CD14-positive monocyte (primary cell): ENCODE data around the gene SEC61G. TPM values are rescaled to one million over a fixed set of nuclear protein-coding genes. Genes with fewer than 3 reads are reported as not detected.

Source experiments
- DNase-seq, 3 donors: peaks; one replicate each; pipeline ENCODE4 v3.0.0-alpha.2; 2011 to 2022
- H2AFZ ChIP-seq: 2 replicates; pipeline ENCODE4 v1.6.0; 2012; ENCODE audit warnings: mild to moderate bottlenecking, low read depth, low read length, inconsistent platforms; ENCODE audit not compliant: insufficient read depth, poor library complexity, severe bottlenecking
- H3K27ac ChIP-seq, 2 donors: 1 replicate in 1 of 2; 2 replicates in 1 of 2; pipeline ENCODE4 v1.5.1; 2012 to 2013; ENCODE audit warnings: low read length in 2 of 2, control low read depth in 1 of 2, inconsistent platforms in 1 of 2, low read depth in 1 of 2, mild to moderate bottlenecking in 1 of 2
- H3K27me3 ChIP-seq, 2 donors: one replicate each; pipeline versions ENCODE4 v1.6.0 to v1.6.1; 2011 to 2013; ENCODE audit warnings: low read length in 2 of 2; ENCODE audit not compliant: control insufficient read depth in 2 of 2, insufficient read depth in 2 of 2
- H3K36me3 ChIP-seq, 2 donors: replicated peaks in 1 of 2; 1 replicate in 1 of 2; 2 replicates in 1 of 2; pipeline versions ENCODE4 v1.5.1 to v1.6.1; 2012 to 2013; ENCODE audit warnings: low read length in 2 of 2, control low read depth in 1 of 2, inconsistent platforms in 1 of 2, mild to moderate bottlenecking in 1 of 2; ENCODE audit not compliant: insufficient read depth in 2 of 2, control insufficient read depth in 1 of 2
- H3K4me1 ChIP-seq, 2 donors: 1 replicate in 1 of 2; 2 replicates in 1 of 2; pipeline versions ENCODE4 v1.5.1 to v1.6.1; 2012 to 2013; ENCODE audit warnings: low read length in 2 of 2, control low read depth in 1 of 2, inconsistent platforms in 1 of 2, mild to moderate bottlenecking in 1 of 2, moderate library complexity in 1 of 2; ENCODE audit not compliant: insufficient read depth in 2 of 2, control insufficient read depth in 1 of 2
- H3K4me2 ChIP-seq: replicated peaks from 2 replicates; pipeline ENCODE3; 2012; ENCODE audit warnings: low read length, moderate library complexity, mild to moderate bottlenecking; ENCODE audit not compliant: poor library complexity, severe bottlenecking; ENCODE audit errors: extremely low read depth
- H3K4me3 ChIP-seq, 3 experiments: fragments of 200-600 bp in 1 of 3; sonication (generic) in 1 of 3; replicated peaks in 1 of 3; 1 replicate in 2 of 3; 2 replicates in 1 of 3; pipeline ENCODE4 v1.5.1; 2011 to 2013; ENCODE audit warnings: low read length in 3 of 3, mild to moderate bottlenecking in 3 of 3, control low read depth in 2 of 3, low read depth in 2 of 3, inconsistent platforms in 1 of 3, moderate library complexity in 1 of 3
- H3K79me2 ChIP-seq: 2 replicates; pipeline ENCODE4 v1.6.0; 2012; ENCODE audit warnings: mild to moderate bottlenecking, control low read depth, inconsistent platforms, low read length, moderate library complexity; ENCODE audit not compliant: insufficient read depth
- H3K9ac ChIP-seq: 2 replicates; pipeline ENCODE4 v1.6.0; 2017; ENCODE audit warnings: low read length, mild to moderate bottlenecking; ENCODE audit not compliant: insufficient read depth, poor library complexity, severe bottlenecking
- H3K9me3 ChIP-seq, 2 donors: replicated peaks in 1 of 2; 1 replicate in 1 of 2; 2 replicates in 1 of 2; pipeline versions ENCODE4 v1.5.1 to v1.6.1; 2012 to 2013; ENCODE audit warnings: low read length in 2 of 2, control low read depth in 1 of 2; ENCODE audit not compliant: control insufficient read depth in 1 of 2, insufficient read depth in 1 of 2
- H4K20me1 ChIP-seq: 2 replicates; pipeline ENCODE4 v1.6.0; 2012; ENCODE audit warnings: mild to moderate bottlenecking, low read length, control low read depth, moderate library complexity; ENCODE audit not compliant: insufficient read depth
- H3K27ac Mint-ChIP-seq, 7 donors: one replicate each; pipeline ENCODE4 v1.8.0; 2020; ENCODE audit warnings: mild to moderate bottlenecking in 7 of 7, mixed read lengths in 7 of 7, moderate library complexity in 6 of 7, inconsistent platforms in 2 of 7
- H3K27me3 Mint-ChIP-seq, 3 donors: one replicate each; pipeline ENCODE4 v1.8.0; 2021 to 2022; ENCODE audit warnings: low read depth in 3 of 3, mild to moderate bottlenecking in 3 of 3, mixed read lengths in 3 of 3, moderate library complexity in 3 of 3, inconsistent platforms in 1 of 3
- H3K36me3 Mint-ChIP-seq, 2 donors: one replicate each; pipeline ENCODE4 v1.8.0; 2020; ENCODE audit warnings: mixed read lengths in 2 of 2, inconsistent platforms in 1 of 2, mild to moderate bottlenecking in 1 of 2
- H3K4me1 Mint-ChIP-seq: one replicate; pipeline ENCODE4 v1.8.0; 2020; ENCODE audit warnings: mild to moderate bottlenecking, mixed read lengths
- H3K4me3 Mint-ChIP-seq, 2 donors: one replicate each; pipeline ENCODE4 v1.8.0; 2020; ENCODE audit warnings: mild to moderate bottlenecking in 2 of 2, mixed read lengths in 2 of 2, moderate library complexity in 1 of 2
- H3K9me3 Mint-ChIP-seq, 7 donors: one replicate each; pipeline ENCODE4 v1.8.0; 2020 to 2022; ENCODE audit warnings: mixed read lengths in 7 of 7, mild to moderate bottlenecking in 6 of 7, moderate library complexity in 6 of 7, inconsistent platforms in 2 of 7
- WGBS: methylation state at CpG from one replicate; pipeline ENCODE4 v1.1.5; 2013; ENCODE audit warnings: missing lambda C conversion rate; ENCODE audit not compliant: insufficient coverage; 5-methylcytosine and 5-hydroxymethylcytosine counted together
- intact Hi-C, 2 donors: fragments of 100-400 bp; cut with micrococcal nuclease; formaldehyde crosslinking; loops; one replicate each; pipeline versions ENCODE4 v1.15.0 to v1.15.1; 2023
- polyA plus RNA-seq, 3 donors: library from polyadenylated mRNA; depleted of rRNA in 1 of 3; unstranded in 2 of 3; stranded (reverse) in 1 of 3; fragments of 300-500 nt in 2 of 3; fragments of >200 nt in 1 of 3; fragmentation: Illumina TruSeq in 2 of 3; gene quantifications; 1 replicate in 2 of 3; 2 replicates in 1 of 3; pipeline ENCODE4 v1.2.3, GENCODE V29; 2012 to 2021
- TF ChIP-seq, protein P1 (sequence below): fragments of 200-600 bp; IDR thresholded peaks from one replicate; pipeline ENCODE4 v1.8.0; 2022; ENCODE audit warnings: antibody characterized with exemption, mild to moderate bottlenecking

SEC61G gene
- polyA plus RNA-seq, 3 donors = 200 to 221 (median 213) TPM

GRCh38 chr7:54798530-54798929 lies 39.5 kb upstream of the SEC61G start:
- Histone ChIP-seq H3K9me3 (no peaks in the 10 kb centered on the region), H3K79me2 (no peaks in the 10 kb centered on the region), H3K27ac (no peak overlapping the region), H3K36me3 (no peaks in the 10 kb centered on the region), H3K4me3 (no peak overlapping the region), H3K9ac (no peak overlapping the region), H2AFZ (no peak overlapping the region), H3K27me3 (no peaks in the 10 kb centered on the region), H3K4me1 (no peaks in the 10 kb centered on the region), H4K20me1 (no peaks in the 10 kb centered on the region), H3K4me2 (no peak overlapping the region)
- Mint-ChIP-seq H3K4me3 (no peak overlapping the region), H3K27ac (no peak overlapping the region), H3K27me3 (peaks cover 6 to 10% (median 9%) of the 10 kb centered on the region in 3 donors), H3K9me3 (peaks cover 0 to 3% (median 2%) of the 10 kb centered on the region in 7 donors), H3K4me1 (no peaks in the 10 kb centered on the region), H3K36me3 (no peaks in the 10 kb centered on the region)
- TF ChIP-seq, protein P1, sequence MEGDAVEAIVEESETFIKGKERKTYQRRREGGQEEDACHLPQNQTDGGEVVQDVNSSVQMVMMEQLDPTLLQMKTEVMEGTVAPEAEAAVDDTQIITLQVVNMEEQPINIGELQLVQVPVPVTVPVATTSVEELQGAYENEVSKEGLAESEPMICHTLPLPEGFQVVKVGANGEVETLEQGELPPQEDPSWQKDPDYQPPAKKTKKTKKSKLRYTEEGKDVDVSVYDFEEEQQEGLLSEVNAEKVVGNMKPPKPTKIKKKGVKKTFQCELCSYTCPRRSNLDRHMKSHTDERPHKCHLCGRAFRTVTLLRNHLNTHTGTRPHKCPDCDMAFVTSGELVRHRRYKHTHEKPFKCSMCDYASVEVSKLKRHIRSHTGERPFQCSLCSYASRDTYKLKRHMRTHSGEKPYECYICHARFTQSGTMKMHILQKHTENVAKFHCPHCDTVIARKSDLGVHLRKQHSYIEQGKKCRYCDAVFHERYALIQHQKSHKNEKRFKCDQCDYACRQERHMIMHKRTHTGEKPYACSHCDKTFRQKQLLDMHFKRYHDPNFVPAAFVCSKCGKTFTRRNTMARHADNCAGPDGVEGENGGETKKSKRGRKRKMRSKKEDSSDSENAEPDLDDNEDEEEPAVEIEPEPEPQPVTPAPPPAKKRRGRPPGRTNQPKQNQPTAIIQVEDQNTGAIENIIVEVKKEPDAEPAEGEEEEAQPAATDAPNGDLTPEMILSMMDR = no peak
- 100% methylated on average over 2 of the region's 4 CpGs for WGBS
- DNase-seq = no peak
- intact Hi-C loops = no loop called here

DNA sequence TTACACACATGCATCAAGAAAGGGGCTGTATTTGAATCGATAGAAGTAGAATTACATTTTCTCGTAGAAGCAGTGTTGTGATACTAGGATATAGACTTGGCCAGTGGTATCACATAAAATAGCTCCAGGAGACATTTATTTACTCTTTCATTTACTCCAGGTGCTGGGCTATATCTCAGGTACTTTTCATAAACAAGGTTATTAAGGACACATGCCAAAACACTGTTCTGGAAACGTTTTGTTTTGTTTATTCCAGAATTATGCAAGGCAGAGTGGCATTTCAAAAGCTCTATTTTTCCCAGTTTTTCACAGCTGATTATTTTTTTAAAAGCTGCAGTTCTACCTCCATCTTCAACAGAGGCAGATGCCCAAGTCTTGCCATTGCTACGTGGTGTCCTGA lies 37.8 kb upstream of the SEC61G start:
- Histone ChIP-seq H3K9me3 (no peaks in the 10 kb centered on the region), H4K20me1 (no peaks in the 10 kb centered on the region), H3K36me3 (no peaks in the 10 kb centered on the region), H3K9ac (no peak overlapping the region), H3K4me2 (no peak overlapping the region), H3K4me1 (no peaks in the 10 kb centered on the region), H3K79me2 (no peaks in the 10 kb centered on the region), H3K4me3 (no peak overlapping the region), H3K27me3 (no peaks in the 10 kb centered on the region), H2AFZ (no peak overlapping the region), H3K27ac (no peak overlapping the region)
- peaks cover 0 to 5% (median 2%) of the 10 kb centered on the region in 7 donors for H3K9me3 Mint-ChIP-seq
- H3K4me3 Mint-ChIP-seq = no peak overlapping the region
- WGBS = 29% methylated on average over 1 of the region's 4 CpGs
- no peaks in the 10 kb centered on the region for H3K36me3 Mint-ChIP-seq
- no peak for DNase-seq
- H3K27ac Mint-ChIP-seq = no peak overlapping the region
- TF ChIP-seq, protein P1 = no peak
- H3K4me1 Mint-ChIP-seq = no peaks in the 10 kb centered on the region
- H3K27me3 Mint-ChIP-seq = peaks cover 6 to 10% (median 9%) of the 10 kb centered on the region in 3 donors
- intact Hi-C loops = no loop called here
